GM23338 (cell line): ENCODE data around the gene INPP1. TPM values are rescaled to one million over a fixed set of nuclear protein-coding genes. Genes with fewer than 3 reads are reported as not detected.

ENCODE experiments used
- ATAC-seq: fragments of 200-7000 bp; cut with Tn5 transposase; 3 replicates; pipeline ENCODE4 v1.9.1; 2020
- DNase-seq: peaks from one replicate; pipeline ENCODE4 v3.0.0-alpha.2; 2015; ENCODE audit warnings: low spot score
- H2AFZ ChIP-seq: fragments of 200-600 bp; sonication (generic); 2 replicates; pipeline ENCODE4 v1.8.0; 2016; ENCODE audit warnings: antibody characterized with exemption, mild to moderate bottlenecking, moderate library complexity
- H3F3A ChIP-seq: fragments of 200-600 bp; sonication (generic); replicated peaks from 2 replicates; pipeline ENCODE4 v1.8.0; 2017; ENCODE audit warnings: antibody characterized with exemption, mixed run types, low read depth
- H3K27ac ChIP-seq: fragments of 200-600 bp; sonication (generic); 2 replicates; pipeline ENCODE4 v1.6.1; 2016; ENCODE audit warnings: low read depth
- H3K27me3 ChIP-seq: fragments of 200-600 bp; sonication (generic); 2 replicates; pipeline ENCODE4 v1.8.0; 2016; ENCODE audit warnings: mild to moderate bottlenecking, mixed run types, moderate library complexity; ENCODE audit not compliant: insufficient read depth
- H3K36me3 ChIP-seq: fragments of 200-600 bp; sonication (generic); 2 replicates; pipeline ENCODE4 v1.8.0; 2016; ENCODE audit warnings: mild to moderate bottlenecking; ENCODE audit not compliant: insufficient read depth
- H3K4me1 ChIP-seq: fragments of 200-600 bp; sonication (generic); 2 replicates; pipeline ENCODE4 v1.8.0; 2016; ENCODE audit warnings: mild to moderate bottlenecking, moderate library complexity; ENCODE audit not compliant: insufficient read depth
- H3K4me2 ChIP-seq: fragments of 200-600 bp; sonication (generic); 2 replicates; pipeline ENCODE4 v1.7.1; 2017; ENCODE audit warnings: mixed run types
- H3K4me3 ChIP-seq: fragments of 200-600 bp; sonication (generic); 2 replicates; pipeline ENCODE4 v1.6.1; 2016; ENCODE audit warnings: mixed run types
- H3K79me2 ChIP-seq: fragments of 200-600 bp; sonication (generic); replicated peaks from 2 replicates; pipeline ENCODE4 v1.8.0; 2017; ENCODE audit warnings: mild to moderate bottlenecking; ENCODE audit not compliant: insufficient read depth
- H3K9me2 ChIP-seq: fragments of 200-600 bp; sonication (generic); 2 replicates; pipeline ENCODE4 v1.8.0; 2017; ENCODE audit not compliant: insufficient read depth
- H4K20me1 ChIP-seq: fragments of 200-600 bp; sonication (generic); replicated peaks from 2 replicates; pipeline ENCODE4 v1.8.0; 2017; ENCODE audit warnings: mild to moderate bottlenecking; ENCODE audit not compliant: insufficient read depth
- H3K27ac Mint-ChIP-seq: 2 replicates; pipeline ENCODE4 v1.8.0; 2020; ENCODE audit warnings: inconsistent platforms, mild to moderate bottlenecking, moderate library complexity, mixed read lengths
- H3K27me3 Mint-ChIP-seq: 3 replicates; pipeline ENCODE4 v1.8.0; 2022; ENCODE audit warnings: low read depth, mild to moderate bottlenecking, moderate library complexity, mixed read lengths, inconsistent platforms; ENCODE audit not compliant: insufficient read depth, poor library complexity
- H3K36me3 Mint-ChIP-seq: 3 replicates; pipeline ENCODE4 v1.8.0; 2021; ENCODE audit warnings: low read depth, mild to moderate bottlenecking, inconsistent platforms, moderate library complexity, mixed read lengths
- H3K4me1 Mint-ChIP-seq: 3 replicates; pipeline ENCODE4 v1.8.0; 2020; ENCODE audit warnings: mild to moderate bottlenecking, inconsistent platforms, mixed read lengths
- H3K4me3 Mint-ChIP-seq: 3 replicates; pipeline ENCODE4 v1.8.0; 2021; ENCODE audit warnings: moderate library complexity, mild to moderate bottlenecking, inconsistent platforms, mixed read lengths
- H3K9me3 Mint-ChIP-seq: 3 replicates; pipeline ENCODE4 v1.8.0; 2020; ENCODE audit warnings: moderate library complexity, mild to moderate bottlenecking, inconsistent platforms, mixed read lengths
- CREB1 ChIP-seq: fragments of 250-450 bp; sonication (Bioruptor Pico); IDR thresholded peaks from 2 replicates; pipeline ENCODE4 v1.5.0; 2020; ENCODE audit warnings: low read depth, mild to moderate bottlenecking, moderate library complexity
- CTCF ChIP-seq, 2 experiments: fragments of 200-600 bp in 1 of 2; sonication (generic) in 1 of 2; conservative IDR thresholded peaks; 2 replicates each; pipeline versions ENCODE4 v1.5.1 to v1.6.1; 2016 to 2017; ENCODE audit warnings: antibody characterized with exemption in 2 of 2, low read depth in 2 of 2, mild to moderate bottlenecking in 2 of 2, moderate library complexity in 1 of 2
- ETS1 ChIP-seq: IDR thresholded peaks from 2 replicates; pipeline ENCODE4 v1.6.1; 2016; ENCODE audit warnings: antibody characterized with exemption
- EZH2 ChIP-seq: fragments of 200-600 bp; sonication (generic); IDR thresholded peaks from one replicate; pipeline ENCODE4 v1.8.0; 2017; ENCODE audit warnings: antibody characterized with exemption, mild to moderate bottlenecking, low read depth; ENCODE audit not compliant: unreplicated experiment
- EZH2phosphoT487 ChIP-seq: fragments of 200-600 bp; sonication (generic); IDR thresholded peaks from one replicate; pipeline ENCODE4 v1.8.1; 2018; ENCODE audit warnings: antibody characterized with exemption; ENCODE audit not compliant: unreplicated experiment
- JUNB ChIP-seq: IDR thresholded peaks from one replicate; pipeline ENCODE4 v1.6.1; 2016; ENCODE audit warnings: antibody characterized with exemption; ENCODE audit not compliant: unreplicated experiment
- NANOG ChIP-seq: IDR thresholded peaks from 2 replicates; pipeline ENCODE4 v1.6.1; 2016; ENCODE audit warnings: antibody characterized with exemption, borderline replicate concordance
- POLR2AphosphoS5 ChIP-seq: IDR thresholded peaks from 2 replicates; pipeline ENCODE4 v1.6.1; 2016; ENCODE audit warnings: antibody characterized with exemption, low read depth
- REST ChIP-seq: IDR thresholded peaks from one replicate; pipeline ENCODE4 v1.6.1; 2018; ENCODE audit warnings: antibody characterized with exemption; ENCODE audit not compliant: unreplicated experiment
- STAT1 ChIP-seq: IDR thresholded peaks from one replicate; pipeline ENCODE4 v1.6.1; 2016; ENCODE audit warnings: antibody characterized with exemption; ENCODE audit not compliant: unreplicated experiment
- ZNF114 ChIP-seq: fragments of 250-450 bp; sonication (Bioruptor Pico); IDR thresholded peaks from 2 replicates; pipeline ENCODE4 v1.5.0; 2020; ENCODE audit warnings: mild to moderate bottlenecking, moderate library complexity
- ZNF331 ChIP-seq: fragments of 250-450 bp; sonication (Bioruptor Pico); IDR thresholded peaks from 2 replicates; pipeline ENCODE4 v1.5.0; 2020; ENCODE audit warnings: low read depth, mild to moderate bottlenecking, moderate library complexity
- ZNF462 ChIP-seq: fragments of 250-450 bp; sonication (Bioruptor Pico); IDR thresholded peaks from 2 replicates; pipeline ENCODE4 v1.5.0; 2020; ENCODE audit warnings: mild to moderate bottlenecking, moderate library complexity
- polyA plus RNA-seq: library from polyadenylated mRNA; unstranded; fragments of >200 nt; fragmentation: Nextera tagmentation; extraction: Ambion mirVana; gene quantifications from 2 replicates; pipeline ENCODE4 v1.2.1, GENCODE V29; 2016
- total RNA-seq: library from RNA; depleted of rRNA; stranded (reverse); fragments of >200 nt; shearing (Covaris generic); gene quantifications from 2 replicates; pipeline ENCODE4 v1.2.3, GENCODE V29; 2014

INPP1 gene
- total and polyA plus RNA-seq, 2 experiments from 2014 or later, result 2.6 to 6.5 TPM

GRCh38 chr2:190318514-190318913, 24.9 kb upstream of the INPP1 start:
- no peak for DNase-seq
- Mint-ChIP-seq H3K4me1 (peaks cover 17% of the 10 kb centered on the region), H3K27ac (no peak overlapping the region), H3K9me3 (no peaks in the 10 kb centered on the region), H3K4me3 (peak overlapping the region; percentile 98), H3K27me3 (peaks cover 4% of the 10 kb centered on the region), H3K36me3 (no peaks in the 10 kb centered on the region; the same call in 2 of the 3 replicates)
- Histone ChIP-seq H3K4me3 (peak overlapping the region; percentile 93), H3K27me3 (no peaks in the 10 kb centered on the region), H3K9me2 (no peaks in the 10 kb centered on the region), H4K20me1 (peaks cover 2% of the 10 kb centered on the region; the same call in 1 of the 2 replicates), H2AFZ (peak overlapping the region; percentile 98; the same call in 1 of the 2 replicates), H3K4me2 (peak overlapping the region; percentile 98), H3K79me2 (peaks cover 45% of the 10 kb centered on the region), H3K27ac (no peak overlapping the region), H3K4me1 (peaks cover 8% of the 10 kb centered on the region), H3F3A (0 out of 2 replicates have a peak, but pooled peaks cover 4% of the 10 kb centered on the region), H3K36me3 (no peaks in the 10 kb centered on the region)
- TF ChIP-seq ETS1 (no peak), STAT1 (no peak), ZNF114 (no peak), ZNF462 (CRISPR knock-in tag) (no peak), POLR2AphosphoS5 (no peak), CTCF (conservative IDR thresholded peaks at IDR 0.05; ENCODE audit: low read depth in 2 of 2) (no peak), EZH2 (no peak), REST (no peak), NANOG (no peak), EZH2phosphoT487 (no peak), JUNB (no peak), ZNF331 (CRISPR knock-in tag) (no peak), CREB1 (no peak)
- ATAC-seq, result no peak
